Choroid plexus epithelial cell (primary cell): ENCODE measurements around the gene CHKA.

Source experiments
- DNase-seq: peaks from one replicate; pipeline ENCODE4 v3.0.0-alpha.2; 2010; ENCODE audit warnings: low read depth
- H3K4me3 ChIP-seq: 2 replicates; pipeline ENCODE4 v1.5.1; 2011; ENCODE audit warnings: low read depth, mild to moderate bottlenecking, control low read depth, low read length, moderate library complexity
- TF ChIP-seq, protein P1 (sequence below): conservative IDR thresholded peaks from 2 replicates; pipeline ENCODE4 v1.5.1; 2011; ENCODE audit warnings: low read depth, mild to moderate bottlenecking, control low read depth, inconsistent platforms, low read length, moderate library complexity

Gene CHKA

DNA sequence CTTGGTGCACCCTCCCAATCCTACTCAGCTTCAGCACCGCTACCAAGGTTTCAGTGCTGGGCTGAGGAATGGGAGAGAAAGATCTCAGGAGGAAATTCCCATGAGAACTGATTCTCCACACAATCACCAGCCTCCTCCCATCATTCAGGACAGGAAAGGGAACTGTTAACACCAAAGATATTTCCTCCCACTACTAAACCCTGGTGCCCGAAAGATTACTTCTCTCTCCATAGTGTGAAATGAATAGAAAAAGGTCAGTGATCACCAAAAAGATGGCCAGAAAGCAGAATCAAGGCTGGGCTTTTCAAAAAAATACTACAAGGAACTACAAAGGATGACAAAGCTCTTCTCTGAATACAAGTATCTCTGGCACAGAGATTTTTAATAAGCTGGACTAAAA, 56.3 kb downstream of the CHKA start:
- TF ChIP-seq, protein P1, sequence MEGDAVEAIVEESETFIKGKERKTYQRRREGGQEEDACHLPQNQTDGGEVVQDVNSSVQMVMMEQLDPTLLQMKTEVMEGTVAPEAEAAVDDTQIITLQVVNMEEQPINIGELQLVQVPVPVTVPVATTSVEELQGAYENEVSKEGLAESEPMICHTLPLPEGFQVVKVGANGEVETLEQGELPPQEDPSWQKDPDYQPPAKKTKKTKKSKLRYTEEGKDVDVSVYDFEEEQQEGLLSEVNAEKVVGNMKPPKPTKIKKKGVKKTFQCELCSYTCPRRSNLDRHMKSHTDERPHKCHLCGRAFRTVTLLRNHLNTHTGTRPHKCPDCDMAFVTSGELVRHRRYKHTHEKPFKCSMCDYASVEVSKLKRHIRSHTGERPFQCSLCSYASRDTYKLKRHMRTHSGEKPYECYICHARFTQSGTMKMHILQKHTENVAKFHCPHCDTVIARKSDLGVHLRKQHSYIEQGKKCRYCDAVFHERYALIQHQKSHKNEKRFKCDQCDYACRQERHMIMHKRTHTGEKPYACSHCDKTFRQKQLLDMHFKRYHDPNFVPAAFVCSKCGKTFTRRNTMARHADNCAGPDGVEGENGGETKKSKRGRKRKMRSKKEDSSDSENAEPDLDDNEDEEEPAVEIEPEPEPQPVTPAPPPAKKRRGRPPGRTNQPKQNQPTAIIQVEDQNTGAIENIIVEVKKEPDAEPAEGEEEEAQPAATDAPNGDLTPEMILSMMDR: no peak
- no peak overlapping the region for H3K4me3 ChIP-seq
- DNase-seq: no peak

DNA sequence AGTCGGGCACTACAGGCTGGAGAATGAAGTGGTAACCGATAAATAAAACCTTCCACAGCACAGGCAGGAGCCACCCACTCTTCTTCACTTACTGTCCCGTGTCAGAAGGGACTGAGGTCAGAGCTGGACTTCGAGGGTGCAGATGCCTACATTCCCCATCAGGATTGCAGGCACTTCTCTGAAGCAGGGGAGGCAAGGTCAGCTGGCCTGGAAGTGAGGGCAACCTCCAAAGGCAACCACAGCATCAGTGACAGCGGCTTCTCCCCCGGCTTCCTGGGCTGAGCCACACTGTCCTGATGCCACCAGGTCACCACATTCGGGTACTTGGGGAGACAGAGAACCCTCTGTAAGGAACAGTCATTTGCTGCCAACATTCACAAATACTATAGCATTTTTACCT, 59.7 kb downstream of the CHKA start:
- no peak for DNase-seq
- H3K4me3 ChIP-seq: no peak overlapping the region
- TF ChIP-seq, protein P1: no peak

DNA sequence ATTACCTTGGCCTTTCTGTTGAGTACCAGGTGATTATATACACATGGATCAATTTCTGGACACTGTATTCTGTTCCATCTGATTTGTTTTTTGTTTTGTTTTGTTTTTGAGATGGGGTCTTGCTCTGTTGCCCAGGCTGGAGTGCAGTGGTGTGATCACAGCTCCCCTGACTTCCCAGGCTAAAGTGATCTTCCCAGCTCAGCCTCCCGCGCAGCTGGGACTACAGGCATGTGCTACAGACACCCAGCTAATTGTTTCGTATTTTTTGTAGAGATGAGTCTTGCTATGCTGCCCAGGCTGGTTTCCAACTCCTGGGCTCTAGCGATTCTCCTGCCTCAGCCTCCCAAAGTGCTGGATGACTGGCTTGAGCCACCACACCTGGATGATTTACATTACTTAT, 63.4 kb downstream of the CHKA start:
- TF ChIP-seq, protein P1: no peak
- DNase-seq: no peak
- H3K4me3 ChIP-seq: no peak overlapping the region

DNA sequence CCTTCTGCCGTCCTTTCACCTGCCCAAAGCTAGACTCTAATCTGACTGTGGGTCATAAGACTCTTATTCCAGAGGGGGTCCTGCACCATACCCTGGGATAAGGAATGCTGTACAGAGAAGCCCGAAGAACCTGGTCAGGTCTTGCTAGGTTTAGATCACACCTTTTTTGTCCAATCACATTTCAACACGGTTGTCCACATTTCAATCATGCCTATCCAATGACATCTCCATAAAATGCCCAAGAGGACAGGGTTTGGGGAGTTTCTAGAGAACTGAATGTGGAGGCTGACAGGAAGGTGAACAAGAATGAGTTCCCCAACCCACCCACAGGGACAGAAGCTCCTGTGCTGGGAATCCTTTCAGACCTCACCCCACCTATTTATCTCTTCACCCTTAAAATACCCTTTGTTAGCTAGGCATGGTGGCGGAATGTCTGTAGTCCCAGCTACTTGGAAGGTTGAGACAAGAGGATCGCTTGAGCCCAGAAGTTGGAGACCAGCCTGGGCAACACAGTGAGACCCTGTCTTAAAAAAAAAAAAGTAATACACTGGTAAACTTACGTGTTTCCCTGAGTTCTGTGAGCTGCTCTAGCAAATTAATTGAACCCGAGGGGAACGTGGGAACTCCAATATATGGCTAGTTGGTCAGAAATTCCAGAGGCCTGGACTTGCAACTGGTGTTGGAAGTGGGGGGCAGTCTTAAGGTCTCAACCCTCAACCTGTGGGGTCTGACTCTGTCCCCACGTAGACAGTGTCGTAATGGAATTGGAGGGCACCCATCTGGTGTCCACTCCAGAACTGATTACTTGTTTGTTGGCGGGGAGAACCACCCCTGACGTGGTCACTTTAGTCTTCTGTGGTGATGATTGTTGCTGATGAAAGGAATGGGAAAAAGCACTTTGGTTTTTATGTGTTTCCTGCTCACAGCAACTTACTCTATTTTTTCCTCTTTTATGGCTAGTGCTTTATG, 64.6 kb downstream of the CHKA start:
- H3K4me3 ChIP-seq: no peak overlapping the region
- no peak for DNase-seq
- TF ChIP-seq, protein P1: no peak

DNA sequence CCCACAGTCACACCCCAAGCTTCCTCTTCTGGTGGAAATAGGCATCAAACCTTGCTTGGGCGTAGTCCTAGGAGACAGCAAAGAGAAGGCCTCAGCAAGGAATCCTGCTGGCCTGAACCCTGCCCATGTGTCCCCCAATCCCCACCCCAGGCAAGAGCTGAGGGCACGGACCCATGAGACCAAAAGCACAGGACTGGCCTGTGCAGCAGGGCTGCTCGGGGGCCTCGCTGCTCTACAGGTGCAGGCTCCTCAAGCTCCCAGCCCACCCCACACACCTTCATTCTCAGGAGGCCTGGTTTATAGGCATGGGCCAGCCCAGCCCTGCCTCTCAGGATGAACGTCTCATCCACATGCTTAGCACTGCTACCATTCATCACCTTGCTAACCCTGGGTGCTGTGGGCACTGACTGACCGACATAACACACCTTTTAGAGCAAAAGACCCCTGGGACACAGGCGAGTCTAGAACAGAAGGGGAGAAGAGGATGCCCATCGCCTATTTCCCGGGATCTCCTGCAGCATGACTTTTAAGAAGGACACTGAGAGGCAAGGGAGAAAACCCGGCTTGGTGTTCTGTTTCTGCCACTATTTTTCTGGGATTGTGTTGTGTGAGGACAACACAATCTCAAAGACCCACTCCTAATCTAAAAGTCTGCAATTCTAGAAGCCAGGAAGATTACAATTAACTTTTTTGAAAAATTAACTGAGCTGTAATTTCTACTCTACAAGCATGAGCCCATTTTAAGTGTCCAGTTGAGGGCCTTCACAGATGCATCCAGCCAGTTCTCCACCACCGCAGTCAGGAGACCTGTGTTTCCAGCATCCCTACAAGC, 67.0 kb downstream of the CHKA start:
- no peak for DNase-seq
- H3K4me3 ChIP-seq: no peak overlapping the region
- TF ChIP-seq, protein P1: no peak

DNA sequence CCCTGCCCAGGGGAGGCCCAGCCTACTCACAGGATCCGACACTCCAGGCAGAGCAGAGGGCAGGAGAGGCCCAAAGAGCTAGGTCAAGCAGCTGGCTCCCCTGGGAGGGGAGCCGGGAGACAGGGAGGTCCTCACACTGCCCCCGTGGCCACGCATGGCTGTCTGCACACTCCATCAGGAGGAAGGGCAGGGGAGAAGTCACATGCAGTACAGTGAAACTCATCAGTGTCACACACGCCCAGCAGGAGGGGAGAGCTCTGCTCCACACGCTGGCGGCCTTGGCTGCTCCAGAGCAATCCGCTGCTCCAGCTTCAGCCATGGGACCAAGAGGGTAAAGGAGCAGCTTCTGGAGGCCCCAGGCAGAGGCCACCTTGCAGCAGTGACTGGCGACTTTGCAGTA, 68.1 kb downstream of the CHKA start:
- H3K4me3 ChIP-seq: no peak overlapping the region
- DNase-seq: peak; percentile 41
- TF ChIP-seq, protein P1: no peak
